ENCODE measurements around the gene MME.

- TF ChIP-seq CTCF (conservative IDR thresholded peaks at IDR 0.05) (no peak), ZFX (IDR thresholded peaks at IDR 0.05) (no peak)
Observed at GRCh38 chr3:155230382-155230781, 150.3 kb downstream of the MME start.

Data from C4-2B (cell line).